Measurements from ENCODE around the gene LTBR. TPM values are rescaled to one million over a fixed set of nuclear protein-coding genes. Genes with fewer than 3 reads are reported as not detected.

The LTBR gene
- polyA plus RNA-seq, 3 donors = 56.4 to 108 (median 60.6) TPM

- Mint-ChIP-seq H3K4me1 (peaks cover 34% of the 10 kb centered on the region), H3K9me3 (peaks cover 0 to 2% (median 0%) of the 10 kb centered on the region in 7 donors), H3K27me3 (ENCODE audit: low read depth in 3 of 3) (peaks cover 0 to 4% (median 0%) of the 10 kb centered on the region in 3 donors), H3K36me3 (peaks cover 30 to 51% of the 10 kb centered on the region in 2 donors), H3K27ac (no peak overlapping the region), H3K4me3 (no peak overlapping the region)
- intact Hi-C loops (cut with micrococcal nuclease) = no loop called here
- H3K27me3 ChIP-seq (ENCODE audit: control insufficient read depth in 2 of 2, insufficient read depth in 2 of 2, low read length in 2 of 2) = no peaks in the 10 kb centered on the region
- no peak overlapping the region for H3K4me3 ChIP-seq (replicated peaks in 1 of 3; ENCODE audit: low read depth in 2 of 3, low read length in 3 of 3)
- H3K79me2 ChIP-seq (ENCODE audit: insufficient read depth, low read length) = no peaks in the 10 kb centered on the region
- 100% methylated on average over 2 of the region's 2 CpGs for WGBS (ENCODE audit: insufficient coverage)
- TF ChIP-seq CTCF (IDR thresholded peaks at IDR 0.05) = no peak
- no peak for DNase-seq
- no peak overlapping the region for H2AFZ ChIP-seq (ENCODE audit: insufficient read depth, low read depth, low read length, poor library complexity, severe bottlenecking)
- H3K4me2 ChIP-seq (replicated peaks; ENCODE audit: extremely low read depth, low read length, poor library complexity, severe bottlenecking) = no peak overlapping the region
- H3K9ac ChIP-seq (ENCODE audit: insufficient read depth, low read length, poor library complexity, severe bottlenecking) = no peak overlapping the region
- peaks cover 27 to 38% of the 10 kb centered on the region in 2 donors for H3K4me1 ChIP-seq (ENCODE audit: control insufficient read depth in 1 of 2, insufficient read depth in 2 of 2, low read length in 2 of 2)
- H3K36me3 ChIP-seq (replicated peaks in 1 of 2; ENCODE audit: control insufficient read depth in 1 of 2, insufficient read depth in 2 of 2, low read length in 2 of 2) = peaks cover 12 to 25% of the 10 kb centered on the region in 2 donors
- H4K20me1 ChIP-seq (ENCODE audit: insufficient read depth, low read length) = peaks cover 28% of the 10 kb centered on the region
- no peaks in the 10 kb centered on the region for H3K9me3 ChIP-seq (replicated peaks in 1 of 2; ENCODE audit: control insufficient read depth in 1 of 2, insufficient read depth in 1 of 2, low read length in 2 of 2)
- no peak overlapping the region for H3K27ac ChIP-seq (ENCODE audit: low read depth in 1 of 2, low read length in 2 of 2)
Observed at GRCh38 chr12:6396031-6396430, 12.1 kb downstream of the LTBR start.

GRCh38 chr12:6399884-6400644, 16.1 kb downstream of the LTBR start:
- WGBS (ENCODE audit: insufficient coverage) = no CpG with 5 or more reads among the region's 7 CpGs
- Mint-ChIP-seq H3K4me3 (no peak overlapping the region), H3K36me3 (peaks cover 29 to 40% of the 10 kb centered on the region in 2 donors), H3K4me1 (peaks cover 1% of the 10 kb centered on the region), H3K27ac (peak overlapping the region in 1 of 7 donors; percentile 3), H3K9me3 (peaks cover 0 to 2% (median 0%) of the 10 kb centered on the region in 7 donors), H3K27me3 (ENCODE audit: low read depth in 3 of 3) (no peaks in the 10 kb centered on the region)
- Histone ChIP-seq H3K4me1 (ENCODE audit: control insufficient read depth in 1 of 2, insufficient read depth in 2 of 2, low read length in 2 of 2) (no peaks in the 10 kb centered on the region), H3K36me3 (replicated peaks in 1 of 2; ENCODE audit: control insufficient read depth in 1 of 2, insufficient read depth in 2 of 2, low read length in 2 of 2) (peaks cover 3 to 4% of the 10 kb centered on the region in 2 donors), H3K9me3 (replicated peaks in 1 of 2; ENCODE audit: control insufficient read depth in 1 of 2, insufficient read depth in 1 of 2, low read length in 2 of 2) (no peaks in the 10 kb centered on the region), H4K20me1 (ENCODE audit: insufficient read depth, low read length) (no peaks in the 10 kb centered on the region), H3K27me3 (ENCODE audit: control insufficient read depth in 2 of 2, insufficient read depth in 2 of 2, low read length in 2 of 2) (no peaks in the 10 kb centered on the region), H3K4me3 (replicated peaks in 1 of 3; ENCODE audit: low read depth in 2 of 3, low read length in 3 of 3) (no peak overlapping the region), H3K27ac (ENCODE audit: low read depth in 1 of 2, low read length in 2 of 2) (no peak overlapping the region), H3K9ac (ENCODE audit: insufficient read depth, low read length, poor library complexity, severe bottlenecking) (no peak overlapping the region), H3K79me2 (ENCODE audit: insufficient read depth, low read length) (no peaks in the 10 kb centered on the region), H2AFZ (ENCODE audit: insufficient read depth, low read depth, low read length, poor library complexity, severe bottlenecking) (no peak overlapping the region), H3K4me2 (replicated peaks; ENCODE audit: extremely low read depth, low read length, poor library complexity, severe bottlenecking) (no peak overlapping the region)
- TF ChIP-seq CTCF (IDR thresholded peaks at IDR 0.05) = no peak
- no peak for DNase-seq
- intact Hi-C loops (cut with micrococcal nuclease) = no loop called here

Measured in CD14-positive monocyte (primary cell).